Activated B cell treated with CpG ODN at 0.5 μM for 24 hours (primary cell): Measurements from ENCODE around the gene SKAP2. TPM values are rescaled to one million over a fixed set of nuclear protein-coding genes. Genes with fewer than 3 reads are reported as not detected.
"Not testable (repeated sequence)": the region's sequence is repeated elsewhere in the genome, so short reads cannot be mapped to it uniquely, and the experiment has no call there.

Experiments used
- ATAC-seq: fragments of 200-7000 bp; cut with Tn5 transposase; one replicate; pipeline ENCODE4 v1.10.0; 2021; ENCODE audit warnings: low read depth, mild to moderate bottlenecking, moderate library complexity
- CTCF ChIA-PET: fragments of 350-600 bp; sonication (Branson Sonifier 250); formaldehyde crosslinking; loops from one replicate; lab custom pipeline; 2021; ENCODE audit warnings: antibody characterized with exemption; lab: Charles Lee
- POLR2A ChIA-PET: fragments of 350-600 bp; sonication (Branson Sonifier 250); formaldehyde crosslinking; loops from one replicate; lab custom pipeline; 2021; ENCODE audit warnings: antibody characterized with exemption; lab: Charles Lee
- DNase-seq: peaks from one replicate; pipeline ENCODE4 v3.0.0; 2022
- H3K27ac Mint-ChIP-seq: one replicate; pipeline ENCODE4 v1.8.0; 2020; ENCODE audit warnings: mixed read lengths
- H3K27me3 Mint-ChIP-seq: one replicate; pipeline ENCODE4 v1.8.0; 2021; ENCODE audit warnings: mixed read lengths
- H3K36me3 Mint-ChIP-seq: one replicate; pipeline ENCODE4 v1.8.0; 2021; ENCODE audit warnings: low read depth, mixed read lengths
- H3K4me1 Mint-ChIP-seq: one replicate; pipeline ENCODE4 v1.8.0; 2021; ENCODE audit warnings: mixed read lengths
- H3K4me3 Mint-ChIP-seq: one replicate; pipeline ENCODE4 v1.8.0; 2020; ENCODE audit warnings: mild to moderate bottlenecking, mixed read lengths
- H3K9me3 Mint-ChIP-seq: one replicate; pipeline ENCODE4 v1.8.0; 2020; ENCODE audit warnings: mixed read lengths
- CTCF ChIP-seq: fragments of 200-600 bp; IDR thresholded peaks from one replicate; pipeline ENCODE4 v1.8.0; 2022; ENCODE audit warnings: antibody characterized with exemption, mild to moderate bottlenecking
- intact Hi-C: fragments of 100-400 bp; cut with micrococcal nuclease; formaldehyde crosslinking; loops from one replicate; pipeline ENCODE4 v1.15.1; 2024
- total RNA-seq: library from RNA; stranded (reverse); gene quantifications from 2 replicates; pipeline ENCODE4 v1.2.3, GENCODE V29; 2022

The SKAP2 gene
- total RNA-seq, 1 donor from 2014 or later, result 75.6 TPM

GRCh38 chr7:26842897-26843296 is 21.5 kb downstream of the SKAP2 start:
- no peak overlapping the region for H3K27ac Mint-ChIP-seq
- H3K4me3 Mint-ChIP-seq, result no peak overlapping the region
- peaks cover 43% of the 10 kb centered on the region for H3K36me3 Mint-ChIP-seq
- no peak for ATAC-seq
- no peak for DNase-seq
- H3K4me1 Mint-ChIP-seq, result no peaks in the 10 kb centered on the region
- H3K9me3 Mint-ChIP-seq, result no peaks in the 10 kb centered on the region
- ChIA-PET POLR2A (no interaction called here), CTCF (interaction anchor here (1.1 kb wide), 1 partner anchor 318 kb away, joined by 3 read pairs; no protein-coding TSS in a partner anchor)
- intact Hi-C loops, result no loop called here
- no peak for TF ChIP-seq CTCF
- H3K27me3 Mint-ChIP-seq, result no peaks in the 10 kb centered on the region

- Mint-ChIP-seq H3K4me1 (no peaks in the 10 kb centered on the region), H3K27me3 (no peaks in the 10 kb centered on the region), H3K36me3 (peaks cover 48% of the 10 kb centered on the region), H3K4me3 (no peak overlapping the region), H3K9me3 (peaks cover under 1% of the 10 kb centered on the region), H3K27ac (no peak overlapping the region)
- no peak for DNase-seq
- intact Hi-C loops, result no loop called here
- no peak for TF ChIP-seq CTCF
- CTCF ChIA-PET, result no interaction called here
- ATAC-seq, result no peak
- POLR2A ChIA-PET, result no interaction called here
Observed at GRCh38 chr7:26841003-26841739, 23.2 kb downstream of the SKAP2 start.

- H3K4me3 Mint-ChIP-seq, ATAC-seq, DNase-seq, H3K27ac Mint-ChIP-seq, intact Hi-C loops, H3K4me1 Mint-ChIP-seq, CTCF ChIA-PET, H3K27me3 Mint-ChIP-seq, H3K9me3 Mint-ChIP-seq, POLR2A ChIA-PET: not testable (repeated sequence)
- H3K36me3 Mint-ChIP-seq, result peaks cover 81% of the 10 kb centered on the region
Observed at GRCh38 chr7:26836793-26837192, 27.6 kb downstream of the SKAP2 start.

GRCh38 chr7:26815426-26815825 is 49.0 kb downstream of the SKAP2 start:
- Mint-ChIP-seq H3K4me3 (no peak overlapping the region), H3K36me3 (peaks cover 23% of the 10 kb centered on the region), H3K4me1 (peaks cover 4% of the 10 kb centered on the region), H3K27ac (no peak overlapping the region), H3K9me3 (peaks cover 2% of the 10 kb centered on the region), H3K27me3 (no peaks in the 10 kb centered on the region)
- TF ChIP-seq CTCF, result no peak
- ChIA-PET CTCF (no interaction called here), POLR2A (no interaction called here)
- DNase-seq (no peak), ATAC-seq (no peak)
- intact Hi-C loops, result no loop called here

GRCh38 chr7:26813432-26813831 is 51.0 kb downstream of the SKAP2 start:
- peaks cover 2% of the 10 kb centered on the region for H3K9me3 Mint-ChIP-seq
- H3K36me3 Mint-ChIP-seq, result peaks cover 29% of the 10 kb centered on the region
- DNase-seq, result no peak
- no peak overlapping the region for H3K27ac Mint-ChIP-seq
- POLR2A ChIA-PET, result no interaction called here
- intact Hi-C loops, result no loop called here
- CTCF ChIA-PET, result no interaction called here
- peaks cover 4% of the 10 kb centered on the region for H3K4me1 Mint-ChIP-seq
- no peak for TF ChIP-seq CTCF
- H3K27me3 Mint-ChIP-seq, result no peaks in the 10 kb centered on the region
- ATAC-seq, result no peak
- H3K4me3 Mint-ChIP-seq, result no peak overlapping the region
